H9 (cell line): ENCODE results near the gene DIP2A. TPM values are rescaled to one million over a fixed set of nuclear protein-coding genes. Genes with fewer than 3 reads are reported as not detected.

Source experiments
- DNase-seq: peaks from one replicate; pipeline ENCODE4 v3.0.0-alpha.2; 2017
- H2AFZ ChIP-seq: one replicate; pipeline ENCODE4 v1.6.1; 2013; ENCODE audit warnings: mild to moderate bottlenecking, low read length, control low read depth, moderate library complexity
- H2AK5ac ChIP-seq: 2 replicates; pipeline ENCODE4 v1.6.1; 2013; ENCODE audit warnings: low read length, control low read depth, mixed read lengths; ENCODE audit not compliant: insufficient read length
- H2BK120ac ChIP-seq: one replicate; pipeline ENCODE4 v1.6.1; 2013; ENCODE audit warnings: low read depth, mild to moderate bottlenecking, low read length, control low read depth, inconsistent platforms; ENCODE audit not compliant: poor library complexity, severe bottlenecking
- H2BK12ac ChIP-seq: 2 replicates; pipeline ENCODE4 v1.6.1; 2013; ENCODE audit warnings: low read length, control low read depth, mixed read lengths, low read depth; ENCODE audit not compliant: insufficient read length
- H2BK15ac ChIP-seq: 2 replicates; pipeline ENCODE4 v1.6.1; 2013; ENCODE audit warnings: low read depth, low read length, control low read depth
- H2BK20ac ChIP-seq: one replicate; pipeline ENCODE4 v1.6.1; 2013; ENCODE audit warnings: low read depth, mild to moderate bottlenecking, low read length, control low read depth, inconsistent platforms; ENCODE audit not compliant: poor library complexity, severe bottlenecking
- H2BK5ac ChIP-seq: 2 replicates; pipeline ENCODE4 v1.6.1; 2013; ENCODE audit warnings: low read length, control low read depth, mixed read lengths; ENCODE audit not compliant: insufficient read length
- H3K14ac ChIP-seq: 2 replicates; pipeline ENCODE4 v1.6.1; 2013; ENCODE audit warnings: low read length, control low read depth; ENCODE audit not compliant: insufficient read depth
- H3K18ac ChIP-seq: 2 replicates; pipeline ENCODE4 v1.6.1; 2013; ENCODE audit warnings: low read depth, mild to moderate bottlenecking, mixed read lengths, low read length, control low read depth; ENCODE audit not compliant: insufficient read length
- H3K23ac ChIP-seq: 2 replicates; pipeline ENCODE4 v1.6.1; 2013; ENCODE audit warnings: low read length, control low read depth, mixed read lengths, low read depth; ENCODE audit not compliant: insufficient read length
- H3K23me2 ChIP-seq: 2 replicates; pipeline ENCODE4 v1.6.1; 2013; ENCODE audit warnings: low read depth, mild to moderate bottlenecking, mixed read lengths, low read length, control low read depth; ENCODE audit not compliant: insufficient read length, poor library complexity, severe bottlenecking
- H3K27ac ChIP-seq: 2 replicates; pipeline ENCODE4 v1.5.1; 2013; ENCODE audit warnings: low read length, control low read depth, mixed read lengths, low read depth; ENCODE audit not compliant: insufficient read length
- H3K27me3 ChIP-seq: 2 replicates; pipeline ENCODE4 v1.6.1; 2013; ENCODE audit warnings: low read length, control low read depth, inconsistent platforms; ENCODE audit not compliant: insufficient read depth
- H3K4ac ChIP-seq: 2 replicates; pipeline ENCODE4 v1.6.1; 2013; ENCODE audit warnings: low read depth, mild to moderate bottlenecking, control low read depth, inconsistent platforms, low read length, moderate library complexity
- H3K4me1 ChIP-seq: 2 replicates; pipeline ENCODE4 v1.6.1; 2013; ENCODE audit warnings: low read length, control low read depth, inconsistent platforms; ENCODE audit not compliant: insufficient read depth
- H3K4me2 ChIP-seq: 2 replicates; pipeline ENCODE4 v1.6.1; 2013; ENCODE audit warnings: low read length, control low read depth, mixed read lengths; ENCODE audit not compliant: insufficient read length, insufficient read depth
- H3K56ac ChIP-seq: 2 replicates; pipeline ENCODE4 v1.6.1; 2013; ENCODE audit warnings: low read depth, mild to moderate bottlenecking, mixed read lengths, low read length, control low read depth; ENCODE audit not compliant: insufficient read length
- H3K79me1 ChIP-seq: 2 replicates; pipeline ENCODE4 v1.6.1; 2013; ENCODE audit warnings: low read depth, mild to moderate bottlenecking, moderate library complexity, low read length, control low read depth, inconsistent platforms; ENCODE audit not compliant: insufficient read depth, poor library complexity, severe bottlenecking
- H3K79me2 ChIP-seq: 2 replicates; pipeline ENCODE4 v1.6.1; 2013; ENCODE audit warnings: low read length, control low read depth, inconsistent platforms; ENCODE audit not compliant: insufficient read depth
- H3K9ac ChIP-seq: 2 replicates; pipeline ENCODE4 v1.6.1; 2013; ENCODE audit warnings: low read length, control low read depth, mixed read lengths; ENCODE audit not compliant: insufficient read length; ENCODE audit errors: extremely low read depth
- H3K9me3 ChIP-seq: one replicate; pipeline ENCODE4 v1.6.1; 2013; ENCODE audit warnings: low read depth, low read length, inconsistent platforms; ENCODE audit not compliant: control insufficient read depth
- H3T11ph ChIP-seq: one replicate; pipeline ENCODE4 v1.6.1; 2013; ENCODE audit warnings: mild to moderate bottlenecking, low read length, control low read depth, inconsistent platforms
- H4K20me1 ChIP-seq: one replicate; pipeline ENCODE4 v1.6.1; 2013; ENCODE audit not compliant: control insufficient read depth, insufficient read length, insufficient read depth
- H4K5ac ChIP-seq: 2 replicates; pipeline ENCODE4 v1.6.1; 2013; ENCODE audit warnings: low read depth, mild to moderate bottlenecking, mixed read lengths, low read length, control low read depth; ENCODE audit not compliant: insufficient read length
- H4K8ac ChIP-seq: replicated peaks from 2 replicates; pipeline ENCODE4 v1.6.1; 2013; ENCODE audit warnings: low read length, control low read depth, mixed read lengths, low read depth; ENCODE audit not compliant: insufficient read length
- H4K91ac ChIP-seq: 2 replicates; pipeline ENCODE4 v1.6.1; 2013; ENCODE audit warnings: low read depth, mild to moderate bottlenecking, moderate library complexity, mixed read lengths, low read length, control low read depth; ENCODE audit not compliant: insufficient read length
- H3K27ac Mint-ChIP-seq, 3 experiments: 2 replicates in 2 of 3; 3 replicates in 1 of 3; pipeline ENCODE4 v1.8.0; 2020 to 2021; ENCODE audit warnings: mixed read lengths in 3 of 3, mild to moderate bottlenecking in 1 of 3, moderate library complexity in 1 of 3
- H3K27me3 Mint-ChIP-seq: 2 replicates; pipeline ENCODE4 v1.8.0; 2021; ENCODE audit warnings: low read depth, mild to moderate bottlenecking, moderate library complexity, mixed read lengths
- H3K36me3 Mint-ChIP-seq, 3 experiments: 2 replicates in 2 of 3; 3 replicates in 1 of 3; pipeline ENCODE4 v1.8.0; 2020 to 2021; ENCODE audit warnings: low read depth in 3 of 3, mixed read lengths in 3 of 3; ENCODE audit not compliant: insufficient read depth in 1 of 3
- H3K4me1 Mint-ChIP-seq, 2 experiments: 2 replicates each; pipeline ENCODE4 v1.8.0; 2020; ENCODE audit warnings: mixed read lengths in 2 of 2
- H3K4me3 Mint-ChIP-seq, 2 experiments: 2 replicates in 1 of 2; 3 replicates in 1 of 2; pipeline ENCODE4 v1.8.0; 2020 to 2021; ENCODE audit warnings: mild to moderate bottlenecking in 2 of 2, mixed read lengths in 2 of 2, moderate library complexity in 1 of 2
- H3K9me3 Mint-ChIP-seq, 2 experiments: 2 replicates in 1 of 2; 3 replicates in 1 of 2; pipeline ENCODE4 v1.8.0; 2020; ENCODE audit warnings: mild to moderate bottlenecking in 2 of 2, mixed read lengths in 2 of 2, moderate library complexity in 1 of 2
- CTCF ChIP-seq: fragments of 200-600 bp; sonication (generic); conservative IDR thresholded peaks from 3 replicates; pipeline ENCODE4 v1.8.0; 2021; ENCODE audit warnings: antibody characterized with exemption, mild to moderate bottlenecking
- WGBS: extraction: QIAGEN DNeasy Blood & Tissue Kit; methylation state at CpG from one replicate; pipeline ENCODE4 v1.1.7; 2013; ENCODE audit warnings: missing lambda C conversion rate, low lambda C conversion rate, mixed read lengths; ENCODE audit not compliant: insufficient read length; ENCODE audit errors: extremely low coverage; 5-methylcytosine and 5-hydroxymethylcytosine counted together
- total RNA-seq: library from RNA; stranded (reverse); gene quantifications from 2 replicates; pipeline ENCODE4 v1.2.1, GENCODE V29; 2021

The DIP2A gene
- total RNA-seq, 1 experiment from 2014 or later, result 25.2 TPM

- TF ChIP-seq CTCF, result no peak
These were observed 48.2 kb upstream of the DIP2A start for GRCh38 chr21:46410516-46410915.

More at GRCh38 chr21:46410516-46410915, 48.2 kb upstream of the DIP2A start:
- no peak overlapping the region for H2BK120ac ChIP-seq
- no peak overlapping the region for H4K8ac ChIP-seq
- H4K5ac ChIP-seq, result peak overlapping the region; percentile 15
- H3K27me3 Mint-ChIP-seq, result no peaks in the 10 kb centered on the region
- H3K27me3 ChIP-seq, result no peaks in the 10 kb centered on the region
- H4K20me1 ChIP-seq, result peaks cover 2% of the 10 kb centered on the region
- H3K23ac ChIP-seq, result no peak overlapping the region
- H3K79me1 ChIP-seq, result no peaks in the 10 kb centered on the region
- no peak overlapping the region for H3K4ac ChIP-seq
- H3K18ac ChIP-seq, result no peak overlapping the region
- no peak overlapping the region for H2BK12ac ChIP-seq
- H3K4me2 ChIP-seq, result no peak overlapping the region
- H2BK5ac ChIP-seq, result no peak overlapping the region
- peaks cover 7% of the 10 kb centered on the region for H3K23me2 ChIP-seq
- H2BK15ac ChIP-seq, result no peak overlapping the region
- H3K79me2 ChIP-seq, result no peaks in the 10 kb centered on the region
- no peaks in the 10 kb centered on the region for H3K9me3 ChIP-seq
- WGBS, result no CpG with 5 or more reads among the region's 9 CpGs
- H3K14ac ChIP-seq, result no peak overlapping the region
- no peak overlapping the region for H3K9ac ChIP-seq
- H3K4me1 ChIP-seq, result peaks cover 9% of the 10 kb centered on the region; the same call in 1 of the 2 replicates
- H4K91ac ChIP-seq, result no peak overlapping the region
- H3K9me3 Mint-ChIP-seq, result no peaks in the 10 kb centered on the region
- H3K27ac ChIP-seq, result peak overlapping the region; percentile 77
- no peak for DNase-seq
- no peak overlapping the region; a peak in 1 of 5 replicates for H3K4me3 Mint-ChIP-seq
- H3K27ac Mint-ChIP-seq, result peak overlapping the region; percentile 85 to 98 (median 95)
- H2BK20ac ChIP-seq, result no peak overlapping the region
- H3T11ph ChIP-seq, result no peak overlapping the region
- no peak overlapping the region for H2AK5ac ChIP-seq
- H3K56ac ChIP-seq, result no peak overlapping the region
- H3K36me3 Mint-ChIP-seq, result peaks cover 6 to 30% (median 25%) of the 10 kb centered on the region in 3 experiments
- peaks cover 19 to 27% of the 10 kb centered on the region in 2 experiments for H3K4me1 Mint-ChIP-seq
- H2AFZ ChIP-seq, result no peak overlapping the region
